SK-N-SH treated with all-trans-retinoic acid at 6 μM for 48 hours (cell line): ENCODE data around the gene CASZ1.

Experiments used
- ATAC-seq: fragments of 200-7000 bp; cut with Tn5 transposase; 3 replicates; pipeline ENCODE4 v1.9.1; 2020; ENCODE audit warnings: mild to moderate bottlenecking, moderate library complexity
- ARNTL ChIP-seq: fragments of 450-650 bp; formaldehyde crosslinking; IDR thresholded peaks from 2 replicates; pipeline ENCODE4 v1.5.0; 2020; ENCODE audit warnings: low read depth, mild to moderate bottlenecking, moderate library complexity, borderline replicate concordance
- ESRRG ChIP-seq: fragments of 250-450 bp; sonication (Bioruptor Pico); IDR thresholded peaks from 2 replicates; pipeline ENCODE4 v1.6.1; 2021; ENCODE audit warnings: mild to moderate bottlenecking
- OSR1 ChIP-seq: fragments of 250-450 bp; sonication (Bioruptor Pico); IDR thresholded peaks from 2 replicates; pipeline ENCODE4 v1.8.0; 2022; ENCODE audit warnings: moderate library complexity, mild to moderate bottlenecking, inconsistent platforms
- PPARA ChIP-seq: fragments of 250-450 bp; sonication (Bioruptor Pico); IDR thresholded peaks from 2 replicates; pipeline ENCODE4 v1.5.0; 2020; ENCODE audit warnings: mild to moderate bottlenecking, borderline replicate concordance
- SNAI2 ChIP-seq: fragments of 250-450 bp; sonication (Bioruptor Pico); IDR thresholded peaks from 2 replicates; pipeline ENCODE4 v1.5.0; 2020; ENCODE audit warnings: mild to moderate bottlenecking, moderate library complexity
- TCF4 ChIP-seq: fragments of 250-450 bp; sonication (Bioruptor Pico); IDR thresholded peaks from 2 replicates; pipeline ENCODE4 v1.8.0; 2021; ENCODE audit warnings: mild to moderate bottlenecking, moderate library complexity, borderline replicate concordance
- TOX ChIP-seq: fragments of 250-450 bp; sonication (Bioruptor Pico); IDR thresholded peaks from 2 replicates; pipeline ENCODE4 v1.8.0; 2021; ENCODE audit warnings: mild to moderate bottlenecking, moderate library complexity, borderline replicate concordance
- ZC3H10 ChIP-seq: fragments of 250-450 bp; sonication (Bioruptor Pico); IDR thresholded peaks from 2 replicates; pipeline ENCODE4 v1.5.1; 2021; ENCODE audit warnings: mild to moderate bottlenecking, moderate library complexity
- ZFP3 ChIP-seq: fragments of 250-450 bp; sonication (Bioruptor Pico); IDR thresholded peaks from 2 replicates; pipeline ENCODE4 v1.5.0; 2020; ENCODE audit warnings: mild to moderate bottlenecking, moderate library complexity
- ZFP30 ChIP-seq: fragments of 450-650 bp; formaldehyde crosslinking; IDR thresholded peaks from 2 replicates; pipeline ENCODE4 v1.5.0; 2022; ENCODE audit warnings: mild to moderate bottlenecking, moderate library complexity
- ZNF565 ChIP-seq: fragments of 450-650 bp; formaldehyde crosslinking; conservative IDR thresholded peaks from 2 replicates; pipeline ENCODE4 v1.5.0; 2020; ENCODE audit warnings: low read depth, mild to moderate bottlenecking, moderate library complexity
- ZNF70 ChIP-seq: fragments of 450-650 bp; formaldehyde crosslinking; IDR thresholded peaks from 2 replicates; pipeline ENCODE4 v1.5.0; 2020; ENCODE audit warnings: mild to moderate bottlenecking, moderate library complexity
- ZNF8 ChIP-seq: fragments of 450-650 bp; formaldehyde crosslinking; IDR thresholded peaks from 2 replicates; pipeline ENCODE4 v1.5.0; 2020; ENCODE audit warnings: mild to moderate bottlenecking, moderate library complexity
- TF ChIP-seq, protein P1 (sequence below): fragments of 250-450 bp; sonication (Bioruptor Pico); IDR thresholded peaks from 2 replicates; pipeline ENCODE4 v1.5.1; 2021; ENCODE audit warnings: mild to moderate bottlenecking, moderate library complexity
- TF ChIP-seq, protein P2 (sequence below): fragments of 250-450 bp; sonication (Bioruptor Pico); IDR thresholded peaks from 2 replicates; pipeline ENCODE4 v1.8.0; 2020; ENCODE audit warnings: mild to moderate bottlenecking, moderate library complexity, borderline replicate concordance
- TF ChIP-seq, protein P3 (sequence below): fragments of 250-450 bp; sonication (Bioruptor Pico); IDR thresholded peaks from 2 replicates; pipeline ENCODE4 v1.5.1; 2020; ENCODE audit warnings: low read depth, mild to moderate bottlenecking, moderate library complexity
- TF ChIP-seq, protein P4 (sequence below): fragments of 250-450 bp; sonication (Bioruptor Pico); IDR thresholded peaks from 2 replicates; pipeline ENCODE4 v1.8.0; 2021; ENCODE audit warnings: low read depth, mild to moderate bottlenecking, moderate library complexity, borderline replicate concordance
- TF ChIP-seq, protein P5 (sequence below): fragments of 250-450 bp; sonication (Bioruptor Pico); IDR thresholded peaks from 2 replicates; pipeline ENCODE4 v1.5.0; 2020; ENCODE audit warnings: mild to moderate bottlenecking, moderate library complexity

Gene CASZ1

DNA sequence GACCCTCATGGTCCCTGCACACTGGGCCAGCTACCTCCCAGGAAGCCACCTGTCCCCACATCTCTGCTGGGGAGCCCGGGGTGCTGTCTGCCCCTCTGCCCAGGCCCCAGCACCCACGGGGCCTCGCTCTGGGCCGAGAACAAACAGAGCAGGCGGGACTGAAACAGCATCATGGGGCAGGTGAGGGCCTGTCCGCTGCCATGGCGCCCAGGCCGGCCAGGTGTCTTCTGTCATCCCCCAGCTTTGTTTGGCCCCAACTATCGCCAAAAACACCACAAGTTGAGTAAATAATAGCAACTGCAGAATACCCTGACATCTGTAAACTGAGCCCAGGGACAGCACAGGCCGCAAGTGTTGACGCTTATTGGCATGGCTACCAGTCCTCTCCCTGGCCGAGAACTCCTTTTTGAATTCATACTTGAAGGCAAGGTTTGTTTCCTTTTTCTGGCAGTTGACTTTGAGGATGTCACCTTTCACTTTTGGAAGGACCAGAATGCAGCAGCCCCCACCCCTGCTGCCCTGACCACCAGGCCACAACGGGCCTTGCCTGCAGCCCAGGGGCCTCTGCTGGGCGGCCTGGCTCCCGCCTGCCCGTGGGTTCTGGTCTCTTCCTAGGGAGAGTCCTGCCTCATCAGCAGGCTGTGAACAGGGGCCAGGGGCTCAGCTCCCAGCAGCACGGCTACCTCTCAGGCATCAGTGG is 152.7 kb downstream of the CASZ1 start:
- no peak for ATAC-seq
- TF ChIP-seq ZNF70 (CRISPR knock-in tag) (no peak), ARNTL (CRISPR knock-in tag) (no peak), OSR1 (CRISPR knock-in tag) (no peak), SNAI2 (CRISPR knock-in tag) (no peak), ZNF565 (CRISPR knock-in tag) (no peak), ZFP3 (CRISPR knock-in tag) (no peak), ESRRG (CRISPR knock-in tag) (no peak), PPARA (CRISPR knock-in tag) (no peak), ZFP30 (CRISPR knock-in tag) (no peak), TOX (no peak), ZC3H10 (CRISPR knock-in tag) (no peak), TCF4 (CRISPR knock-in tag) (no peak)
- TF ChIP-seq, protein P1, sequence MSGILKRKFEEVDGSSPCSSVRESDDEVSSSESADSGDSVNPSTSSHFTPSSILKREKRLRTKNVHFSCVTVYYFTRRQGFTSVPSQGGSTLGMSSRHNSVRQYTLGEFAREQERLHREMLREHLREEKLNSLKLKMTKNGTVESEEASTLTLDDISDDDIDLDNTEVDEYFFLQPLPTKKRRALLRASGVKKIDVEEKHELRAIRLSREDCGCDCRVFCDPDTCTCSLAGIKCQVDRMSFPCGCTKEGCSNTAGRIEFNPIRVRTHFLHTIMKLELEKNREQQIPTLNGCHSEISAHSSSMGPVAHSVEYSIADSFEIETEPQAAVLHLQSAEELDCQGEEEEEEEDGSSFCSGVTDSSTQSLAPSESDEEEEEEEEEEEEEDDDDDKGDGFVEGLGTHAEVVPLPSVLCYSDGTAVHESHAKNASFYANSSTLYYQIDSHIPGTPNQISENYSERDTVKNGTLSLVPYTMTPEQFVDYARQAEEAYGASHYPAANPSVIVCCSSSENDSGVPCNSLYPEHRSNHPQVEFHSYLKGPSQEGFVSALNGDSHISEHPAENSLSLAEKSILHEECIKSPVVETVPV (CRISPR knock-in tag), result no peak
- TF ChIP-seq, protein P2, sequence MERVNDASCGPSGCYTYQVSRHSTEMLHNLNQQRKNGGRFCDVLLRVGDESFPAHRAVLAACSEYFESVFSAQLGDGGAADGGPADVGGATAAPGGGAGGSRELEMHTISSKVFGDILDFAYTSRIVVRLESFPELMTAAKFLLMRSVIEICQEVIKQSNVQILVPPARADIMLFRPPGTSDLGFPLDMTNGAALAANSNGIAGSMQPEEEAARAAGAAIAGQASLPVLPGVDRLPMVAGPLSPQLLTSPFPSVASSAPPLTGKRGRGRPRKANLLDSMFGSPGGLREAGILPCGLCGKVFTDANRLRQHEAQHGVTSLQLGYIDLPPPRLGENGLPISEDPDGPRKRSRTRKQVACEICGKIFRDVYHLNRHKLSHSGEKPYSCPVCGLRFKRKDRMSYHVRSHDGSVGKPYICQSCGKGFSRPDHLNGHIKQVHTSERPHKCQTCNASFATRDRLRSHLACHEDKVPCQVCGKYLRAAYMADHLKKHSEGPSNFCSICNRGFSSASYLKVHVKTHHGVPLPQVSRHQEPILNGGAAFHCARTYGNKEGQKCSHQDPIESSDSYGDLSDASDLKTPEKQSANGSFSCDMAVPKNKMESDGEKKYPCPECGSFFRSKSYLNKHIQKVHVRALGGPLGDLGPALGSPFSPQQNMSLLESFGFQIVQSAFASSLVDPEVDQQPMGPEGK (CRISPR knock-in tag), result no peak
- TF ChIP-seq, protein P3, sequence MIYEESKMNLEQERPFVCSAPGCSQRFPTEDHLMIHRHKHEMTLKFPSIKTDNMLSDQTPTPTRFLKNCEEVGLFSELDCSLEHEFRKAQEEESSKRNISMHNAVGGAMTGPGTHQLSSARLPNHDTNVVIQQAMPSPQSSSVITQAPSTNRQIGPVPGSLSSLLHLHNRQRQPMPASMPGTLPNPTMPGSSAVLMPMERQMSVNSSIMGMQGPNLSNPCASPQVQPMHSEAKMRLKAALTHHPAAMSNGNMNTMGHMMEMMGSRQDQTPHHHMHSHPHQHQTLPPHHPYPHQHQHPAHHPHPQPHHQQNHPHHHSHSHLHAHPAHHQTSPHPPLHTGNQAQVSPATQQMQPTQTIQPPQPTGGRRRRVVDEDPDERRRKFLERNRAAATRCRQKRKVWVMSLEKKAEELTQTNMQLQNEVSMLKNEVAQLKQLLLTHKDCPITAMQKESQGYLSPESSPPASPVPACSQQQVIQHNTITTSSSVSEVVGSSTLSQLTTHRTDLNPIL (CRISPR knock-in tag), result no peak
- TF ChIP-seq, protein P4, sequence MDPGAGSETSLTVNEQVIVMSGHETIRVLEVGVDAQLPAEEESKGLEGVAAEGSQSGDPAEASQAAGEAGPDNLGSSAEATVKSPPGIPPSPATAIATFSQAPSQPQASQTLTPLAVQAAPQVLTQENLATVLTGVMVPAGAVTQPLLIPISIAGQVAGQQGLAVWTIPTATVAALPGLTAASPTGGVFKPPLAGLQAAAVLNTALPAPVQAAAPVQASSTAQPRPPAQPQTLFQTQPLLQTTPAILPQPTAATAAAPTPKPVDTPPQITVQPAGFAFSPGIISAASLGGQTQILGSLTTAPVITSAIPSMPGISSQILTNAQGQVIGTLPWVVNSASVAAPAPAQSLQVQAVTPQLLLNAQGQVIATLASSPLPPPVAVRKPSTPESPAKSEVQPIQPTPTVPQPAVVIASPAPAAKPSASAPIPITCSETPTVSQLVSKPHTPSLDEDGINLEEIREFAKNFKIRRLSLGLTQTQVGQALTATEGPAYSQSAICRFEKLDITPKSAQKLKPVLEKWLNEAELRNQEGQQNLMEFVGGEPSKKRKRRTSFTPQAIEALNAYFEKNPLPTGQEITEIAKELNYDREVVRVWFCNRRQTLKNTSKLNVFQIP (CRISPR knock-in tag), result no peak

DNA sequence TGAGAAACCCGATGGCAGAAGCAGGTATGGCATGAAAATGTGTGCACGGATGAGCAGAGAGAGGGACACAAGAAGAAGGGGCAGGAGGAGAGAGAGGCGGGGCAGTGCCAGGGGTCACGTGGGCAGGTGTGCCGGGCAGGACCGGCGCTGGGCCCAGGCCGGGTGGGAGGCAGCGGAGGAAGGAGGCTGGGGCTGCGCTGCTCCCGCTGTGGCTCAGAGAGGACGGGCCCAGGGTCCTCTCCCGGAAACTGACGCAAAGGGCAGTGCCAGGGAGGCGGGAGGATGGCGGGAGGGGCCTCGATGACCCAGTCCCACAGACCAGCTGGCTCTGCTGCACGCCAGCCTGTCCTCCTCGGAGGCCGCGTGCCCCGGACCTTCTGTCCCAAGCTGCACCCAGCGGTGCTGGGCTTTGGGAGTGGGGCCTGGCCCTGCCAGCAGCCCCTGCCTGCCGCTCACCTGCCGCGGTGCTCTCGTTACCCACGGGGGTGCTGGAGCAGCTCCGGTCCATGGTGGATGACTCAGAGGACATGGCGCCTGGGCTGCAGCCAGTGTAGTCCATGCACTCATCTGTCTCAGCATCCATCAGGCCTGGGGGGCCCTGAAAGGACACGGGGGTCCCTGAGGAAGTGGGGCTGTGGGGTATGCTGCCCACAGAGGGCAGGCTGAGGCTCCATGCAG is 153.9 kb downstream of the CASZ1 start:
- no peak for TF ChIP-seq SNAI2 (CRISPR knock-in tag)
- TF ChIP-seq, protein P4 (CRISPR knock-in tag), result no peak
- TF ChIP-seq ARNTL (CRISPR knock-in tag), result no peak
- no peak for TF ChIP-seq ZFP30 (CRISPR knock-in tag)
- TF ChIP-seq ZNF8 (CRISPR knock-in tag), result no peak
- no peak for TF ChIP-seq ZC3H10 (CRISPR knock-in tag)
- no peak for TF ChIP-seq TCF4 (CRISPR knock-in tag)
- TF ChIP-seq, protein P2 (CRISPR knock-in tag), result no peak
- TF ChIP-seq, protein P5, sequence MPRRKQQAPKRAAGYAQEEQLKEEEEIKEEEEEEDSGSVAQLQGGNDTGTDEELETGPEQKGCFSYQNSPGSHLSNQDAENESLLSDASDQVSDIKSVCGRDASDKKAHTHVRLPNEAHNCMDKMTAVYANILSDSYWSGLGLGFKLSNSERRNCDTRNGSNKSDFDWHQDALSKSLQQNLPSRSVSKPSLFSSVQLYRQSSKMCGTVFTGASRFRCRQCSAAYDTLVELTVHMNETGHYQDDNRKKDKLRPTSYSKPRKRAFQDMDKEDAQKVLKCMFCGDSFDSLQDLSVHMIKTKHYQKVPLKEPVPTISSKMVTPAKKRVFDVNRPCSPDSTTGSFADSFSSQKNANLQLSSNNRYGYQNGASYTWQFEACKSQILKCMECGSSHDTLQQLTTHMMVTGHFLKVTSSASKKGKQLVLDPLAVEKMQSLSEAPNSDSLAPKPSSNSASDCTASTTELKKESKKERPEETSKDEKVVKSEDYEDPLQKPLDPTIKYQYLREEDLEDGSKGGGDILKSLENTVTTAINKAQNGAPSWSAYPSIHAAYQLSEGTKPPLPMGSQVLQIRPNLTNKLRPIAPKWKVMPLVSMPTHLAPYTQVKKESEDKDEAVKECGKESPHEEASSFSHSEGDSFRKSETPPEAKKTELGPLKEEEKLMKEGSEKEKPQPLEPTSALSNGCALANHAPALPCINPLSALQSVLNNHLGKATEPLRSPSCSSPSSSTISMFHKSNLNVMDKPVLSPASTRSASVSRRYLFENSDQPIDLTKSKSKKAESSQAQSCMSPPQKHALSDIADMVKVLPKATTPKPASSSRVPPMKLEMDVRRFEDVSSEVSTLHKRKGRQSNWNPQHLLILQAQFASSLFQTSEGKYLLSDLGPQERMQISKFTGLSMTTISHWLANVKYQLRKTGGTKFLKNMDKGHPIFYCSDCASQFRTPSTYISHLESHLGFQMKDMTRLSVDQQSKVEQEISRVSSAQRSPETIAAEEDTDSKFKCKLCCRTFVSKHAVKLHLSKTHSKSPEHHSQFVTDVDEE, result no peak
- TF ChIP-seq, all 23 proteins: peak for 0
- ATAC-seq, result no peak
